GM12801 (cell line): ENCODE results near the gene UBE3C.
A peak's percentile ranks its signal among the peaks of the same experiment; 100 is the strongest.

Experiments
- CTCF ChIP-seq: IDR thresholded peaks from one replicate; pipeline ENCODE4 v1.5.1; 2011; ENCODE audit warnings: control low read depth; ENCODE audit not compliant: insufficient read length; ENCODE audit errors: extremely low read depth

UBE3C gene

GRCh38 chr7:157271991-157272324, 133.2 kb downstream of the UBE3C start:
- TF ChIP-seq CTCF: no peak

- TF ChIP-seq CTCF: no peak
Observed at GRCh38 chr7:157272351-157273207, 133.9 kb downstream of the UBE3C start.

- TF ChIP-seq CTCF: peak; percentile 26
Observed at GRCh38 chr7:157273208-157274093, 134.7 kb downstream of the UBE3C start.

- TF ChIP-seq CTCF: no peak
Observed at GRCh38 chr7:157274991-157275427, 136.3 kb downstream of the UBE3C start.

GRCh38 chr7:157276091-157276561, 137.4 kb downstream of the UBE3C start:
- TF ChIP-seq CTCF: no peak

- TF ChIP-seq CTCF: no peak
Observed at GRCh38 chr7:157276731-157277562, 138.2 kb downstream of the UBE3C start.
